Sigmoid colon (tissue), 4 donors: ENCODE data around the gene UBP1.

Experiments used
- EP300 ChIP-seq, 4 donors: sonication (generic); formaldehyde crosslinking; IDR thresholded peaks; one replicate each; pipeline ENCODE4 v1.6.1; 2017; ENCODE audit warnings: antibody characterized with exemption in 4 of 4
- POLR2AphosphoS5 ChIP-seq, 4 donors: sonication (generic); formaldehyde crosslinking; IDR thresholded peaks; one replicate each; pipeline ENCODE4 v1.6.1; 2017; ENCODE audit warnings: antibody characterized with exemption in 4 of 4
- TF ChIP-seq, protein P1 (sequence below), 4 experiments: fragments of 450-650 bp in 3 of 4; fragments of 200-600 bp in 1 of 4; IDR thresholded peaks; one replicate each; pipeline ENCODE4 v1.5.1; 2016 to 2019; ENCODE audit warnings: antibody characterized with exemption in 4 of 4, mild to moderate bottlenecking in 3 of 4, moderate library complexity in 2 of 4

GRCh38 chr3:33398410-33398809 is 41.8 kb downstream of the UBP1 start:
- TF ChIP-seq POLR2AphosphoS5 (IDR thresholded peaks at IDR 0.05) (no peak), EP300 (IDR thresholded peaks at IDR 0.05) (no peak)
- TF ChIP-seq, protein P1, sequence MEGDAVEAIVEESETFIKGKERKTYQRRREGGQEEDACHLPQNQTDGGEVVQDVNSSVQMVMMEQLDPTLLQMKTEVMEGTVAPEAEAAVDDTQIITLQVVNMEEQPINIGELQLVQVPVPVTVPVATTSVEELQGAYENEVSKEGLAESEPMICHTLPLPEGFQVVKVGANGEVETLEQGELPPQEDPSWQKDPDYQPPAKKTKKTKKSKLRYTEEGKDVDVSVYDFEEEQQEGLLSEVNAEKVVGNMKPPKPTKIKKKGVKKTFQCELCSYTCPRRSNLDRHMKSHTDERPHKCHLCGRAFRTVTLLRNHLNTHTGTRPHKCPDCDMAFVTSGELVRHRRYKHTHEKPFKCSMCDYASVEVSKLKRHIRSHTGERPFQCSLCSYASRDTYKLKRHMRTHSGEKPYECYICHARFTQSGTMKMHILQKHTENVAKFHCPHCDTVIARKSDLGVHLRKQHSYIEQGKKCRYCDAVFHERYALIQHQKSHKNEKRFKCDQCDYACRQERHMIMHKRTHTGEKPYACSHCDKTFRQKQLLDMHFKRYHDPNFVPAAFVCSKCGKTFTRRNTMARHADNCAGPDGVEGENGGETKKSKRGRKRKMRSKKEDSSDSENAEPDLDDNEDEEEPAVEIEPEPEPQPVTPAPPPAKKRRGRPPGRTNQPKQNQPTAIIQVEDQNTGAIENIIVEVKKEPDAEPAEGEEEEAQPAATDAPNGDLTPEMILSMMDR (IDR thresholded peaks at IDR 0.05), result no peak
